A549 (cell line): ENCODE measurements around the gene MEF2D. TPM values are rescaled to one million over a fixed set of nuclear protein-coding genes. Genes with fewer than 3 reads are reported as not detected.

ENCODE experiments used
- ATAC-seq, 2 experiments: fragments of 200-7000 bp in 1 of 2; fragments of >200 bp in 1 of 2; cut with Nextera tagmentation in 1 of 2; cut with Tn5 transposase in 1 of 2; 3 replicates each; pipeline versions ENCODE4 v1.8.0 to v1.9.1; 2018 to 2020; ENCODE audit warnings: mild to moderate bottlenecking in 1 of 2, moderate library complexity in 1 of 2
- CTCF ChIA-PET: fragments of 300-600 bp; sonication (Branson Sonifier 250); formaldehyde crosslinking; extraction: SDS; loops from one replicate; lab custom pipeline; 2021; ENCODE audit warnings: antibody characterized with exemption, inconsistent platforms; lab: Yijun Ruan, JAX
- POLR2A ChIA-PET: fragments of 350-600 bp; formaldehyde crosslinking; extraction: SDS; loops from one replicate; lab custom pipeline; 2021; ENCODE audit warnings: antibody characterized with exemption, inconsistent platforms; lab: Yijun Ruan, JAX
- DNase-seq, 2 experiments: peaks; one replicate each; pipeline versions ENCODE4 v3.0.0 to v3.0.0-alpha.2; 2011 to 2016; ENCODE audit warnings: low read depth in 1 of 2, low spot score in 1 of 2
- FAIRE-seq: peaks from 2 replicates; lab custom pipeline; 2011; peaks lifted over from hg19 to GRCh38; lab: Jason Lieb, UNC
- H3K27ac ChIP-seq, 2 experiments: fragments of >200 bp; sonication (Bioruptor Twin); formaldehyde crosslinking; 3 replicates each; pipeline ENCODE4 v1.5.1; 2016 to 2017
- H3K4me1 ChIP-seq: fragments of >200 bp; sonication (Bioruptor Twin); formaldehyde crosslinking; 3 replicates; pipeline ENCODE4 v1.6.1; 2016
- H3K4me2 ChIP-seq: fragments of >200 bp; sonication (Bioruptor Twin); formaldehyde crosslinking; 3 replicates; pipeline ENCODE4 v1.6.1; 2016
- H3K4me3 ChIP-seq: fragments of >200 bp; sonication (Bioruptor Twin); formaldehyde crosslinking; 3 replicates; pipeline ENCODE4 v1.5.1; 2016
- H3K9me3 ChIP-seq: fragments of >200 bp; sonication (Bioruptor Twin); formaldehyde crosslinking; 3 replicates; pipeline ENCODE4 v1.6.1; 2016
- EHMT2 ChIP-seq: fragments of 200-600 bp; sonication (generic); IDR thresholded peaks from 2 replicates; pipeline ENCODE4 v1.6.1; 2016; ENCODE audit warnings: antibody characterized with exemption, low read depth, mild to moderate bottlenecking, moderate library complexity
- FOSB ChIP-seq: fragments of 250-450 bp; sonication (Bioruptor Pico); IDR thresholded peaks from 2 replicates; pipeline ENCODE4 v1.5.0; 2020; ENCODE audit warnings: mild to moderate bottlenecking, moderate library complexity
- FOSL2 ChIP-seq, 2 experiments: fragments of 450-650 bp in 1 of 2; fragments of >200 bp in 1 of 2; sonication (Bioruptor Twin) in 1 of 2; formaldehyde crosslinking; IDR thresholded peaks; 2 replicates each; pipeline versions ENCODE4 v1.5.0 to v1.6.1; 2016 to 2020; ENCODE audit warnings: mild to moderate bottlenecking in 1 of 2, moderate library complexity in 1 of 2
- FOXS1 ChIP-seq: fragments of 250-450 bp; sonication (Bioruptor Pico); IDR thresholded peaks from 2 replicates; pipeline ENCODE4 v1.5.0; 2020; ENCODE audit warnings: mild to moderate bottlenecking, moderate library complexity
- GATA3 ChIP-seq: IDR thresholded peaks from 2 replicates; pipeline ENCODE4 v1.6.1; 2012; ENCODE audit warnings: borderline replicate concordance
- HDAC2 ChIP-seq: fragments of 200-600 bp; sonication (generic); IDR thresholded peaks from 2 replicates; pipeline ENCODE4 v1.6.1; 2016
- HEYL ChIP-seq: fragments of 250-450 bp; sonication (Bioruptor Pico); IDR thresholded peaks from 2 replicates; pipeline ENCODE4 v1.8.0; 2021; ENCODE audit warnings: mild to moderate bottlenecking, moderate library complexity
- JUN ChIP-seq, 2 experiments: fragments of >200 bp; sonication (Bioruptor Twin); formaldehyde crosslinking; IDR thresholded peaks; 2 replicates in 1 of 2; 3 replicates in 1 of 2; pipeline ENCODE4 v1.6.1; 2016 to 2017
- JUNB ChIP-seq: fragments of >200 bp; sonication (Bioruptor Twin); formaldehyde crosslinking; IDR thresholded peaks from 2 replicates; pipeline ENCODE4 v1.6.1; 2016
- MYC ChIP-seq: IDR thresholded peaks from 2 replicates; pipeline ENCODE4 v1.6.1; 2012; ENCODE audit warnings: mild to moderate bottlenecking, inconsistent platforms, low read length, improper control_type of control experiment, borderline replicate concordance
- NPAS2 ChIP-seq: fragments of 250-450 bp; sonication (Bioruptor Pico); IDR thresholded peaks from 2 replicates; pipeline ENCODE4 v1.8.0; 2022; ENCODE audit warnings: mild to moderate bottlenecking, moderate library complexity, borderline replicate concordance
- PHF8 ChIP-seq: fragments of 200-600 bp; sonication (generic); IDR thresholded peaks from 2 replicates; pipeline ENCODE4 v1.6.1; 2016; ENCODE audit warnings: low read depth, mild to moderate bottlenecking, antibody characterized with exemption, moderate library complexity, borderline replicate concordance
- RARB ChIP-seq: fragments of 250-450 bp; sonication (Bioruptor Pico); IDR thresholded peaks from 2 replicates; pipeline ENCODE4 v1.8.0; 2021; ENCODE audit warnings: mild to moderate bottlenecking, moderate library complexity
- SMC3 ChIP-seq: fragments of >200 bp; sonication (Bioruptor Twin); formaldehyde crosslinking; IDR thresholded peaks from 3 replicates; pipeline ENCODE4 v1.6.1; 2018; ENCODE audit warnings: inconsistent platforms
- TP53 ChIP-seq: fragments of 250-450 bp; sonication (Bioruptor Pico); IDR thresholded peaks from 2 replicates; pipeline ENCODE4 v1.5.0; 2021; ENCODE audit warnings: mild to moderate bottlenecking, moderate library complexity
- ZNF302 ChIP-seq: fragments of 250-450 bp; sonication (Bioruptor Pico); IDR thresholded peaks from 2 replicates; pipeline ENCODE4 v1.9.0; 2021; ENCODE audit warnings: inconsistent platforms, mild to moderate bottlenecking, moderate library complexity
- WGBS: methylation state at CpG from one replicate; pipeline ENCODE4 v1.1.6; 2017; ENCODE audit errors: missing lambda C conversion rate; 5-methylcytosine and 5-hydroxymethylcytosine counted together
- polyA plus RNA-seq, 4 experiments: library from polyadenylated mRNA; depleted of rRNA in 3 of 4; stranded (reverse); fragments of >200 nt; fragmentation: RNase III in 1 of 4; extraction: RNeasy Plus Mini Kit Qiagen cat#74134 plus additional on column Dnase treatment in 1 of 4; gene quantifications; 2 replicates in 3 of 4; 3 replicates in 1 of 4; pipeline ENCODE4 v1.2.3, GENCODE V29; 2011 to 2017
- TF ChIP-seq, protein P1 (sequence below): fragments of >200 bp; sonication (Bioruptor Twin); formaldehyde crosslinking; IDR thresholded peaks from 2 replicates; pipeline ENCODE4 v1.6.1; 2016
- TF ChIP-seq, protein P2 (sequence below): fragments of 450-650 bp; IDR thresholded peaks from 2 replicates; pipeline ENCODE4 v1.6.1; 2014; ENCODE audit warnings: antibody characterized with exemption
- TF ChIP-seq, protein P3 (sequence below): IDR thresholded peaks from 2 replicates; pipeline ENCODE4 v1.6.1; 2012; ENCODE audit warnings: low read depth, borderline replicate concordance
- TF ChIP-seq, protein P4 (sequence below): fragments of >200 bp; sonication (Bioruptor Twin); formaldehyde crosslinking; IDR thresholded peaks from 3 replicates; pipeline ENCODE4 v1.6.1; 2016
- TF ChIP-seq, protein P5 (sequence below): fragments of 150-350 bp; IDR thresholded peaks from 2 replicates; pipeline ENCODE4 v1.6.1; 2014; ENCODE audit warnings: low read depth, mild to moderate bottlenecking, low read length

The MEF2D gene
- polyA plus RNA-seq, 2 of the 4 experiments (the other 2 are of a cell fraction) = 16.8 to 23.4 TPM

DNA sequence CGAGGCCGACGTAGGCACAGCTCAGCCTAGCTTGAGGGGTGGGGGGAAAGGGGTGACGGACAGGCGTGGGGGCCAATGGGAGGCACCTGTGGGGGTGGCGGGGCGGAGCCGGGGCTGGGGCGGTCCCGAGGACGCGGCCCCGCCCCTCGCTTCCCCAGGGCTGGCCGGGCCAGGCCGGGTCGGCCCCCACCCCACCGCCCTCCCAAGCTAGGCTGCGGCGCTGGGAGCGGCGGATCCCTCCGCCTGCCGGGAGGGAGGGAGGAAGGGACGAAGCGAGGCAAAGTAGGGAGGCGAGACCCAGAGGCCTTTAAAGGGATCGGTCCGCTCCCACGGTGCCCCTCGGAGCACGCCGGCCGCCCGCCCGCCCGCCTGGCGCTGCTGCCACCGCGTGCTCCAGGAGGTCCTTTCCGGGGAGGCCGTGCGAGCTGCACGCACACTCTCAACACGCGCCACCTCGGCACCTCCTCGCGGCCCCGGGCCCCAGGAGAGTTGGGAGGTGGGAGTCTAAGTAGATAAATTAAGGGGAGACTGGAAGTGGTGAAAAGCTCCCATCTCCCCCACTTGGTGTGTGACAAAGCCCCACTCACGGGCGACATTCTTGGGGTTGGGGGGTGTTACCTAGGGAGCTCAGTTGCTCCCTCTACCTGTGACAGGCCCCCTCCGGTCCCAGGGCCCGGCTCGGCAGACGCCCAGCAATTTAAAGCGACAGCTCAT, 375 bp upstream of the MEF2D start (continued):
- TF ChIP-seq, protein P1, sequence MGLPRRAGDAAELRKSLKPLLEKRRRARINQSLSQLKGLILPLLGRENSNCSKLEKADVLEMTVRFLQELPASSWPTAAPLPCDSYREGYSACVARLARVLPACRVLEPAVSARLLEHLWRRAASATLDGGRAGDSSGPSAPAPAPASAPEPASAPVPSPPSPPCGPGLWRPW = no peak
- TF ChIP-seq RARB (CRISPR knock-in tag) (peak; percentile 82), HEYL (peak; percentile 77), GATA3 (peak; percentile 41; the same call in 1 of the 2 replicates), JUNB (no peak), FOSL2 (IDR thresholded peaks at IDR 0.05) (no peak), FOSL2 (CRISPR knock-in tag; IDR thresholded peaks at IDR 0.05) (peak; percentile 24; the same call in 1 of the 2 replicates), HDAC2 (no peak), FOXS1 (peak; percentile 75; the same call in 1 of the 2 replicates), NPAS2 (peak; percentile 43; the same call in 1 of the 2 replicates), FOSB (CRISPR knock-in tag) (0 out of 2 replicates have a peak, but pooled peaks have one; percentile 72), JUN (IDR thresholded peaks at IDR 0.05) (peak; percentile 54 to 90), MYC (peak; percentile 93), SMC3 (peak; percentile 34; the same call in 2 of the 3 replicates)
- TF ChIP-seq, protein P2, sequence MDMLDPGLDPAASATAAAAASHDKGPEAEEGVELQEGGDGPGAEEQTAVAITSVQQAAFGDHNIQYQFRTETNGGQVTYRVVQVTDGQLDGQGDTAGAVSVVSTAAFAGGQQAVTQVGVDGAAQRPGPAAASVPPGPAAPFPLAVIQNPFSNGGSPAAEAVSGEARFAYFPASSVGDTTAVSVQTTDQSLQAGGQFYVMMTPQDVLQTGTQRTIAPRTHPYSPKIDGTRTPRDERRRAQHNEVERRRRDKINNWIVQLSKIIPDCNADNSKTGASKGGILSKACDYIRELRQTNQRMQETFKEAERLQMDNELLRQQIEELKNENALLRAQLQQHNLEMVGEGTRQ = 0 out of 2 replicates have a peak, but pooled peaks have one; percentile 33
- TF ChIP-seq, protein P3, sequence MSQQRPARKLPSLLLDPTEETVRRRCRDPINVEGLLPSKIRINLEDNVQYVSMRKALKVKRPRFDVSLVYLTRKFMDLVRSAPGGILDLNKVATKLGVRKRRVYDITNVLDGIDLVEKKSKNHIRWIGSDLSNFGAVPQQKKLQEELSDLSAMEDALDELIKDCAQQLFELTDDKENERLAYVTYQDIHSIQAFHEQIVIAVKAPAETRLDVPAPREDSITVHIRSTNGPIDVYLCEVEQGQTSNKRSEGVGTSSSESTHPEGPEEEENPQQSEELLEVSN = peak; percentile 90

DNA sequence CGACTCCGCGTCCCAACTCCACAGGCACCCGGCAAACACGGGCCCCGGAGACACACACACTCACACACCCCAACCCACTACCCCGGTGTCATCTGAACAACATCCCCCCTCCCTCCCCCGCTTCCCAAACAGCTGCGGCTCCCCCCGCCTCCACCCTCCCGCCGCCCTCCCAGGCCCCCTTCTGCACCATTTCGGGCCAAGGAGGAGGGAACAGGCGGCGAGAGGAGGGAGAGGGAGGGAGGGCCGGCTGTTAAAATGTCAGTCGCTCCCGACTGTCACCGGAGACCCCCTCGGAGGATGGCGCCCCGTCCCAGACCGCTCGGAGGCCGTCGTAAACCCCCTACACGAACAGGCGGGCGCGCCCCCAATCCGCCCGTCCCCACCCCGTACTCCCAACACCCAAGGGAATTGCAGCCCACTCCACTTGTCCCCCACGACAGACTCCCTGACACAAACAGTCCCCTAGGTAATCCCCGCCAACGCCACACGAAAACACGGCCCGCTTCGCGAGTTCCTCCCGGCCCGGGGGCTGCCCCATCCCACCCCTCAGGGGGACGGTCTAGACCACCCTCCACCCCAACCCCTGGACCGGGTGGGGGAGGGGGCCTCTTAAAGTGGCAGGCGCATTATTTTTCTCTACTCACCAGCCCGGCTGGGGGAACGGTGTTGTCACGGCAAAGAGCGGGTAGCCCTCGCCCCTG, 583 bp downstream of the MEF2D start:
- Histone ChIP-seq H3K4me1 (peaks cover 73% of the 10 kb centered on the region), H3K4me2 (peak overlapping the region; percentile 96), H3K27ac (peak overlapping the region; percentile 98 to 100), H3K9me3 (no peaks in the 10 kb centered on the region), H3K4me3 (peak overlapping the region; percentile 98)
- ATAC-seq (no peak), DNase-seq (peak in 1 of 2 experiments; percentile 29), FAIRE-seq (no peak)
- TF ChIP-seq ZNF302 (CRISPR knock-in tag) = no peak
- TF ChIP-seq PHF8 = 0 out of 2 replicates have a peak, but pooled peaks have one; percentile 34
- TF ChIP-seq, protein P4, sequence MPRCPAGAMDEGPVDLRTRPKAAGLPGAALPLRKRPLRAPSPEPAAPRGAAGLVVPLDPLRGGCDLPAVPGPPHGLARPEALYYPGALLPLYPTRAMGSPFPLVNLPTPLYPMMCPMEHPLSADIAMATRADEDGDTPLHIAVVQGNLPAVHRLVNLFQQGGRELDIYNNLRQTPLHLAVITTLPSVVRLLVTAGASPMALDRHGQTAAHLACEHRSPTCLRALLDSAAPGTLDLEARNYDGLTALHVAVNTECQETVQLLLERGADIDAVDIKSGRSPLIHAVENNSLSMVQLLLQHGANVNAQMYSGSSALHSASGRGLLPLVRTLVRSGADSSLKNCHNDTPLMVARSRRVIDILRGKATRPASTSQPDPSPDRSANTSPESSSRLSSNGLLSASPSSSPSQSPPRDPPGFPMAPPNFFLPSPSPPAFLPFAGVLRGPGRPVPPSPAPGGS = no peak
- TF ChIP-seq TP53 (CRISPR knock-in tag) = no peak
- TF ChIP-seq, protein P5, sequence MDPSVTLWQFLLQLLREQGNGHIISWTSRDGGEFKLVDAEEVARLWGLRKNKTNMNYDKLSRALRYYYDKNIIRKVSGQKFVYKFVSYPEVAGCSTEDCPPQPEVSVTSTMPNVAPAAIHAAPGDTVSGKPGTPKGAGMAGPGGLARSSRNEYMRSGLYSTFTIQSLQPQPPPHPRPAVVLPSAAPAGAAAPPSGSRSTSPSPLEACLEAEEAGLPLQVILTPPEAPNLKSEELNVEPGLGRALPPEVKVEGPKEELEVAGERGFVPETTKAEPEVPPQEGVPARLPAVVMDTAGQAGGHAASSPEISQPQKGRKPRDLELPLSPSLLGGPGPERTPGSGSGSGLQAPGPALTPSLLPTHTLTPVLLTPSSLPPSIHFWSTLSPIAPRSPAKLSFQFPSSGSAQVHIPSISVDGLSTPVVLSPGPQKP = no peak
- TF ChIP-seq EHMT2 = no peak
- CTCF ChIA-PET = interaction anchor here (0.8 to 31.7 kb wide), 17 partner anchors 10 to 117 kb away, joined by 3 to 474 read pairs (median 6); partner anchors contain the start of gene TTC24
- WGBS = 2% methylated on average over 22 of the region's 51 CpGs
- POLR2A ChIA-PET = interaction anchor here (0.5 to 8.6 kb wide), 15 partner anchors 7 to 228 kb away, joined by 3 to 130 read pairs (median 5); partner anchors contain the start of genes ISG20L2, METTL25B, NAXE and TTC24
